GM23338 (cell line): ENCODE results near the gene CCDC187.

Experiments used
- CREB1 ChIP-seq: fragments of 250-450 bp; sonication (Bioruptor Pico); IDR thresholded peaks from 2 replicates; pipeline ENCODE4 v1.5.0; 2020; ENCODE audit warnings: low read depth, mild to moderate bottlenecking, moderate library complexity
- EZH2 ChIP-seq: fragments of 200-600 bp; sonication (generic); IDR thresholded peaks from one replicate; pipeline ENCODE4 v1.8.0; 2017; ENCODE audit warnings: antibody characterized with exemption, mild to moderate bottlenecking, low read depth; ENCODE audit not compliant: unreplicated experiment
- EZH2phosphoT487 ChIP-seq: fragments of 200-600 bp; sonication (generic); IDR thresholded peaks from one replicate; pipeline ENCODE4 v1.8.1; 2018; ENCODE audit warnings: antibody characterized with exemption; ENCODE audit not compliant: unreplicated experiment
- JUNB ChIP-seq: IDR thresholded peaks from one replicate; pipeline ENCODE4 v1.6.1; 2016; ENCODE audit warnings: antibody characterized with exemption; ENCODE audit not compliant: unreplicated experiment
- NANOG ChIP-seq: IDR thresholded peaks from 2 replicates; pipeline ENCODE4 v1.6.1; 2016; ENCODE audit warnings: antibody characterized with exemption, borderline replicate concordance
- POLR2AphosphoS5 ChIP-seq: IDR thresholded peaks from 2 replicates; pipeline ENCODE4 v1.6.1; 2016; ENCODE audit warnings: antibody characterized with exemption, low read depth
- STAT1 ChIP-seq: IDR thresholded peaks from one replicate; pipeline ENCODE4 v1.6.1; 2016; ENCODE audit warnings: antibody characterized with exemption; ENCODE audit not compliant: unreplicated experiment
- ZNF114 ChIP-seq: fragments of 250-450 bp; sonication (Bioruptor Pico); IDR thresholded peaks from 2 replicates; pipeline ENCODE4 v1.5.0; 2020; ENCODE audit warnings: mild to moderate bottlenecking, moderate library complexity
- ZNF331 ChIP-seq: fragments of 250-450 bp; sonication (Bioruptor Pico); IDR thresholded peaks from 2 replicates; pipeline ENCODE4 v1.5.0; 2020; ENCODE audit warnings: low read depth, mild to moderate bottlenecking, moderate library complexity
- TF ChIP-seq, protein P1 (sequence below), 2 experiments: fragments of 200-600 bp in 1 of 2; sonication (generic) in 1 of 2; conservative IDR thresholded peaks; 2 replicates each; pipeline versions ENCODE4 v1.5.1 to v1.6.1; 2016 to 2017; ENCODE audit warnings: antibody characterized with exemption in 2 of 2, low read depth in 2 of 2, mild to moderate bottlenecking in 2 of 2, moderate library complexity in 1 of 2
- TF ChIP-seq, protein P2 (sequence below): IDR thresholded peaks from 2 replicates; pipeline ENCODE4 v1.6.1; 2016; ENCODE audit warnings: antibody characterized with exemption
- TF ChIP-seq, protein P3 (sequence below): IDR thresholded peaks from one replicate; pipeline ENCODE4 v1.6.1; 2018; ENCODE audit warnings: antibody characterized with exemption; ENCODE audit not compliant: unreplicated experiment
- TF ChIP-seq, protein P4 (sequence below): fragments of 250-450 bp; sonication (Bioruptor Pico); IDR thresholded peaks from 2 replicates; pipeline ENCODE4 v1.5.0; 2020; ENCODE audit warnings: mild to moderate bottlenecking, moderate library complexity

DNA sequence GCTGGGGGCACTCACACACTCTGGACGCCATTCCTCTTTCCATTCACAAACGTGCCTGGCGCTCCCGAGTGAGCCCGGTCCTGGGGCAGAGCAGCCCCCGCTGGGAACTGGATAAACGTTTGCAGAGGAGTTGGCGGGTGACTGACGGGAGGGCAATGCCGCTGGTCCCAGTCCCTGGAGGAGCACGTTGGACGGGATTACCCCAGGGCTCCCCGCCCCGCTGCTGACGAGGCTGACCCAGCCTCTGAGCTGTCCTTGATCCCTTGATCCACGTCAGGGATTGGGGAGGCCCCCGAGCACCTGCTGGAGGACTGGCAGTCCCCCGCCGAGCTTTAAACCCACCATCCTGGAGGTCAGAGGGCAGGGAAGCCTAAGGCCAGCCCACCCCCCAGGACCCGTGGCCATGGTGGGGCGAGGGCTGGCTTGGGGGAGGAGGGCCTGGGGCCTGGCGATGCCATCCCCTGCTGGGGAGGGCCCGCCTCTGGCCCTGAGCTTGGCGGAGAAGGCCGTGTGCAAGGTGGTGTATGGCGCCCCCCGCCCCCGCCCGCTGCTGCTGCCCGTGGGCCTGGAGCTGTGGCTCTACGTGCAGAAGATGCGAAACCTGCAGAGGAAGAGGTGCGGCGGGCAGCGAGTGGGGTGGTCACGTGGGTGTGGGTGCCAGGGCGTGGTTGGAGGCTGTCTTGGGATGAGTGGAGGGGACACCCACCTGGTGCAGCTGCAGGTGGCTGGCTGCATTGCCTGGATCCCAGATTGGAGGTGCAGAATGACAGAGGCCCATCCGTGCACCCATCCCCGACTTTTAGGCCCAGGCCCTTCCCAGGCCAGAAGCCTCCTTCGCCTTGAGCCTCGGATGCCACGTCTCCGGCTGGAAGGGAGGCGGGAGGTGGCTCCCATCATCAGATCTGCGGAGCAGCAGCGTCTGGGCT is 27.9 kb upstream of the CCDC187 start:
- TF ChIP-seq EZH2 (no peak), CREB1 (CRISPR knock-in tag) (no peak), EZH2phosphoT487 (no peak), NANOG (no peak), POLR2AphosphoS5 (no peak), ZNF114 (CRISPR knock-in tag) (no peak), STAT1 (no peak), JUNB (no peak), ZNF331 (CRISPR knock-in tag) (no peak)
- TF ChIP-seq, protein P1, sequence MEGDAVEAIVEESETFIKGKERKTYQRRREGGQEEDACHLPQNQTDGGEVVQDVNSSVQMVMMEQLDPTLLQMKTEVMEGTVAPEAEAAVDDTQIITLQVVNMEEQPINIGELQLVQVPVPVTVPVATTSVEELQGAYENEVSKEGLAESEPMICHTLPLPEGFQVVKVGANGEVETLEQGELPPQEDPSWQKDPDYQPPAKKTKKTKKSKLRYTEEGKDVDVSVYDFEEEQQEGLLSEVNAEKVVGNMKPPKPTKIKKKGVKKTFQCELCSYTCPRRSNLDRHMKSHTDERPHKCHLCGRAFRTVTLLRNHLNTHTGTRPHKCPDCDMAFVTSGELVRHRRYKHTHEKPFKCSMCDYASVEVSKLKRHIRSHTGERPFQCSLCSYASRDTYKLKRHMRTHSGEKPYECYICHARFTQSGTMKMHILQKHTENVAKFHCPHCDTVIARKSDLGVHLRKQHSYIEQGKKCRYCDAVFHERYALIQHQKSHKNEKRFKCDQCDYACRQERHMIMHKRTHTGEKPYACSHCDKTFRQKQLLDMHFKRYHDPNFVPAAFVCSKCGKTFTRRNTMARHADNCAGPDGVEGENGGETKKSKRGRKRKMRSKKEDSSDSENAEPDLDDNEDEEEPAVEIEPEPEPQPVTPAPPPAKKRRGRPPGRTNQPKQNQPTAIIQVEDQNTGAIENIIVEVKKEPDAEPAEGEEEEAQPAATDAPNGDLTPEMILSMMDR (conservative IDR thresholded peaks at IDR 0.05; ENCODE audit: low read depth in 2 of 2), result no peak
- TF ChIP-seq, protein P2, sequence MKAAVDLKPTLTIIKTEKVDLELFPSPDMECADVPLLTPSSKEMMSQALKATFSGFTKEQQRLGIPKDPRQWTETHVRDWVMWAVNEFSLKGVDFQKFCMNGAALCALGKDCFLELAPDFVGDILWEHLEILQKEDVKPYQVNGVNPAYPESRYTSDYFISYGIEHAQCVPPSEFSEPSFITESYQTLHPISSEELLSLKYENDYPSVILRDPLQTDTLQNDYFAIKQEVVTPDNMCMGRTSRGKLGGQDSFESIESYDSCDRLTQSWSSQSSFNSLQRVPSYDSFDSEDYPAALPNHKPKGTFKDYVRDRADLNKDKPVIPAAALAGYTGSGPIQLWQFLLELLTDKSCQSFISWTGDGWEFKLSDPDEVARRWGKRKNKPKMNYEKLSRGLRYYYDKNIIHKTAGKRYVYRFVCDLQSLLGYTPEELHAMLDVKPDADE, result no peak
- TF ChIP-seq, protein P3, sequence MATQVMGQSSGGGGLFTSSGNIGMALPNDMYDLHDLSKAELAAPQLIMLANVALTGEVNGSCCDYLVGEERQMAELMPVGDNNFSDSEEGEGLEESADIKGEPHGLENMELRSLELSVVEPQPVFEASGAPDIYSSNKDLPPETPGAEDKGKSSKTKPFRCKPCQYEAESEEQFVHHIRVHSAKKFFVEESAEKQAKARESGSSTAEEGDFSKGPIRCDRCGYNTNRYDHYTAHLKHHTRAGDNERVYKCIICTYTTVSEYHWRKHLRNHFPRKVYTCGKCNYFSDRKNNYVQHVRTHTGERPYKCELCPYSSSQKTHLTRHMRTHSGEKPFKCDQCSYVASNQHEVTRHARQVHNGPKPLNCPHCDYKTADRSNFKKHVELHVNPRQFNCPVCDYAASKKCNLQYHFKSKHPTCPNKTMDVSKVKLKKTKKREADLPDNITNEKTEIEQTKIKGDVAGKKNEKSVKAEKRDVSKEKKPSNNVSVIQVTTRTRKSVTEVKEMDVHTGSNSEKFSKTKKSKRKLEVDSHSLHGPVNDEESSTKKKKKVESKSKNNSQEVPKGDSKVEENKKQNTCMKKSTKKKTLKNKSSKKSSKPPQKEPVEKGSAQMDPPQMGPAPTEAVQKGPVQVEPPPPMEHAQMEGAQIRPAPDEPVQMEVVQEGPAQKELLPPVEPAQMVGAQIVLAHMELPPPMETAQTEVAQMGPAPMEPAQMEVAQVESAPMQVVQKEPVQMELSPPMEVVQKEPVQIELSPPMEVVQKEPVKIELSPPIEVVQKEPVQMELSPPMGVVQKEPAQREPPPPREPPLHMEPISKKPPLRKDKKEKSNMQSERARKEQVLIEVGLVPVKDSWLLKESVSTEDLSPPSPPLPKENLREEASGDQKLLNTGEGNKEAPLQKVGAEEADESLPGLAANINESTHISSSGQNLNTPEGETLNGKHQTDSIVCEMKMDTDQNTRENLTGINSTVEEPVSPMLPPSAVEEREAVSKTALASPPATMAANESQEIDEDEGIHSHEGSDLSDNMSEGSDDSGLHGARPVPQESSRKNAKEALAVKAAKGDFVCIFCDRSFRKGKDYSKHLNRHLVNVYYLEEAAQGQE, result no peak
- TF ChIP-seq, protein P4, sequence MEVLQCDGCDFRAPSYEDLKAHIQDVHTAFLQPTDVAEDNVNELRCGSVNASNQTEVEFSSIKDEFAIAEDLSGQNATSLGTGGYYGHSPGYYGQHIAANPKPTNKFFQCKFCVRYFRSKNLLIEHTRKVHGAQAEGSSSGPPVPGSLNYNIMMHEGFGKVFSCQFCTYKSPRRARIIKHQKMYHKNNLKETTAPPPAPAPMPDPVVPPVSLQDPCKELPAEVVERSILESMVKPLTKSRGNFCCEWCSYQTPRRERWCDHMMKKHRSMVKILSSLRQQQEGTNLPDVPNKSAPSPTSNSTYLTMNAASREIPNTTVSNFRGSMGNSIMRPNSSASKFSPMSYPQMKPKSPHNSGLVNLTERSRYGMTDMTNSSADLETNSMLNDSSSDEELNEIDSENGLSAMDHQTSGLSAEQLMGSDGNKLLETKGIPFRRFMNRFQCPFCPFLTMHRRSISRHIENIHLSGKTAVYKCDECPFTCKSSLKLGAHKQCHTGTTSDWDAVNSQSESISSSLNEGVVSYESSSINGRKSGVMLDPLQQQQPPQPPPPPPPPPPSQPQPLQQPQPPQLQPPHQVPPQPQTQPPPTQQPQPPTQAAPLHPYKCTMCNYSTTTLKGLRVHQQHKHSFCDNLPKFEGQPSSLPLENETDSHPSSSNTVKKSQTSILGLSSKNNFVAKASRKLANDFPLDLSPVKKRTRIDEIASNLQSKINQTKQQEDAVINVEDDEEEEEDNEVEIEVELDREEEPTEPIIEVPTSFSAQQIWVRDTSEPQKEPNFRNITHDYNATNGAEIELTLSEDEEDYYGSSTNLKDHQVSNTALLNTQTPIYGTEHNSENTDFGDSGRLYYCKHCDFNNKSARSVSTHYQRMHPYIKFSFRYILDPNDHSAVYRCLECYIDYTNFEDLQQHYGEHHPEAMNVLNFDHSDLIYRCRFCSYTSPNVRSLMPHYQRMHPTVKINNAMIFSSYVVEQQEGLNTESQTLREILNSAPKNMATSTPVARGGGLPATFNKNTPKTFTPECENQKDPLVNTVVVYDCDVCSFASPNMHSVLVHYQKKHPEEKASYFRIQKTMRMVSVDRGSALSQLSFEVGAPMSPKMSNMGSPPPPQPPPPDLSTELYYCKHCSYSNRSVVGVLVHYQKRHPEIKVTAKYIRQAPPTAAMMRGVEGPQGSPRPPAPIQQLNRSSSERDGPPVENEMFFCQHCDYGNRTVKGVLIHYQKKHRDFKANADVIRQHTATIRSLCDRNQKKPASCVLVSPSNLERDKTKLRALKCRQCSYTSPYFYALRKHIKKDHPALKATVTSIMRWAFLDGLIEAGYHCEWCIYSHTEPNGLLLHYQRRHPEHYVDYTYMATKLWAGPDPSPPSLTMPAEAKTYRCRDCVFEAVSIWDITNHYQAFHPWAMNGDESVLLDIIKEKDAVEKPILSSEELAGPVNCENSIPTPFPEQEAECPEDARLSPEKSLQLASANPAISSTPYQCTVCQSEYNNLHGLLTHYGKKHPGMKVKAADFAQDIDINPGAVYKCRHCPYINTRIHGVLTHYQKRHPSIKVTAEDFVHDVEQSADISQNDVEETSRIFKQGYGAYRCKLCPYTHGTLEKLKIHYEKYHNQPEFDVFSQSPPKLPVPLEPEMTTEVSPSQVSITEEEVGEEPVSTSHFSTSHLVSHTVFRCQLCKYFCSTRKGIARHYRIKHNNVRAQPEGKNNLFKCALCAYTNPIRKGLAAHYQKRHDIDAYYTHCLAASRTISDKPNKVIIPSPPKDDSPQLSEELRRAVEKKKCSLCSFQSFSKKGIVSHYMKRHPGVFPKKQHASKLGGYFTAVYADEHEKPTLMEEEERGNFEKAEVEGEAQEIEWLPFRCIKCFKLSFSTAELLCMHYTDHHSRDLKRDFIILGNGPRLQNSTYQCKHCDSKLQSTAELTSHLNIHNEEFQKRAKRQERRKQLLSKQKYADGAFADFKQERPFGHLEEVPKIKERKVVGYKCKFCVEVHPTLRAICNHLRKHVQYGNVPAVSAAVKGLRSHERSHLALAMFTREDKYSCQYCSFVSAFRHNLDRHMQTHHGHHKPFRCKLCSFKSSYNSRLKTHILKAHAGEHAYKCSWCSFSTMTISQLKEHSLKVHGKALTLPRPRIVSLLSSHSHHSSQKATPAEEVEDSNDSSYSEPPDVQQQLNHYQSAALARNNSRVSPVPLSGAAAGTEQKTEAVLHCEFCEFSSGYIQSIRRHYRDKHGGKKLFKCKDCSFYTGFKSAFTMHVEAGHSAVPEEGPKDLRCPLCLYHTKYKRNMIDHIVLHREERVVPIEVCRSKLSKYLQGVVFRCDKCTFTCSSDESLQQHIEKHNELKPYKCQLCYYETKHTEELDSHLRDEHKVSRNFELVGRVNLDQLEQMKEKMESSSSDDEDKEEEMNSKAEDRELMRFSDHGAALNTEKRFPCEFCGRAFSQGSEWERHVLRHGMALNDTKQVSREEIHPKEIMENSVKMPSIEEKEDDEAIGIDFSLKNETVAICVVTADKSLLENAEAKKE (CRISPR knock-in tag), result no peak
